Upper lobe of left lung (tissue), 6 donors: ENCODE results near the gene CLEC1A. TPM values are rescaled to one million over a fixed set of nuclear protein-coding genes. Genes with fewer than 3 reads are reported as not detected.

Experiments used
- ATAC-seq, 2 donors: fragments of 200-7000 bp; cut with Tn5 transposase; one replicate each; pipeline ENCODE4 v1.9.1; 2022; ENCODE audit warnings: mild to moderate bottlenecking in 2 of 2, moderate library complexity in 2 of 2; ENCODE audit not compliant: low FRiP score in 2 of 2
- DNase-seq, 2 donors: peaks; one replicate each; pipeline ENCODE4 v3.0.0-alpha.2; 2019 to 2020
- H3K27ac ChIP-seq, 4 donors: fragments of 200-600 bp; sonication (generic); one replicate each; pipeline ENCODE4 v1.5.1; 2016 to 2019
- H3K27me3 ChIP-seq, 4 donors: fragments of 200-600 bp; sonication (generic); one replicate each; pipeline ENCODE4 v1.5.1; 2017 to 2019
- H3K36me3 ChIP-seq, 4 donors: fragments of 200-600 bp; sonication (generic); one replicate each; pipeline ENCODE4 v1.5.1; 2016 to 2019
- H3K4me1 ChIP-seq, 4 donors: fragments of 200-600 bp; sonication (generic); one replicate each; pipeline ENCODE4 v1.5.1; 2018 to 2019
- H3K4me3 ChIP-seq, 4 donors: fragments of 200-600 bp; sonication (generic); one replicate each; pipeline ENCODE4 v1.5.1; 2017 to 2019; ENCODE audit warnings: mild to moderate bottlenecking in 2 of 4, moderate library complexity in 1 of 4
- H3K9me3 ChIP-seq, 4 donors: fragments of 200-600 bp; sonication (generic); one replicate each; pipeline ENCODE4 v1.5.1; 2018 to 2019
- CTCF ChIP-seq, 6 experiments: fragments of 450-650 bp in 4 of 6; fragments of 200-600 bp in 2 of 6; sonication (generic) in 2 of 6; IDR thresholded peaks; one replicate each; pipeline ENCODE4 v1.5.1; 2016 to 2019; ENCODE audit warnings: antibody characterized with exemption in 6 of 6
- EP300 ChIP-seq, 4 donors: sonication (generic); formaldehyde crosslinking; IDR thresholded peaks; one replicate each; pipeline ENCODE4 v1.5.1; 2017; ENCODE audit warnings: antibody characterized with exemption in 4 of 4, control low read depth in 2 of 4
- POLR2A ChIP-seq, 4 donors: fragments of 450-650 bp; IDR thresholded peaks; one replicate each; pipeline ENCODE4 v1.5.1; 2016 to 2017; ENCODE audit warnings: antibody characterized with exemption in 4 of 4, mild to moderate bottlenecking in 2 of 4
- POLR2AphosphoS5 ChIP-seq, 2 donors: sonication (generic); formaldehyde crosslinking; IDR thresholded peaks; one replicate each; pipeline ENCODE4 v1.5.1; 2017; ENCODE audit warnings: antibody characterized with exemption in 2 of 2
- WGBS, 2 donors: methylation state at CpG; one replicate each; pipeline ENCODE4 v1.1.5; 2017 to 2018; 5-methylcytosine and 5-hydroxymethylcytosine counted together
- total RNA-seq, 6 donors: library from RNA; depleted of rRNA in 4 of 6; stranded (reverse); fragments of >200 nt in 4 of 6; gene quantifications; one replicate each; pipeline versions ENCODE4 v1.1.0 to v1.2.1, GENCODE V29; 2016 to 2021
- donor health status: DM: no; HTN: no; CAD: no; lungs with moderate emphysema.
- donor health status: DM: no; HTN: yes; CAD: no; lungs with severe emphysema.

Gene CLEC1A
- total RNA-seq, 6 donors from 2014 or later, result 3.9 to 13.0 (median 6.3) TPM

DNA sequence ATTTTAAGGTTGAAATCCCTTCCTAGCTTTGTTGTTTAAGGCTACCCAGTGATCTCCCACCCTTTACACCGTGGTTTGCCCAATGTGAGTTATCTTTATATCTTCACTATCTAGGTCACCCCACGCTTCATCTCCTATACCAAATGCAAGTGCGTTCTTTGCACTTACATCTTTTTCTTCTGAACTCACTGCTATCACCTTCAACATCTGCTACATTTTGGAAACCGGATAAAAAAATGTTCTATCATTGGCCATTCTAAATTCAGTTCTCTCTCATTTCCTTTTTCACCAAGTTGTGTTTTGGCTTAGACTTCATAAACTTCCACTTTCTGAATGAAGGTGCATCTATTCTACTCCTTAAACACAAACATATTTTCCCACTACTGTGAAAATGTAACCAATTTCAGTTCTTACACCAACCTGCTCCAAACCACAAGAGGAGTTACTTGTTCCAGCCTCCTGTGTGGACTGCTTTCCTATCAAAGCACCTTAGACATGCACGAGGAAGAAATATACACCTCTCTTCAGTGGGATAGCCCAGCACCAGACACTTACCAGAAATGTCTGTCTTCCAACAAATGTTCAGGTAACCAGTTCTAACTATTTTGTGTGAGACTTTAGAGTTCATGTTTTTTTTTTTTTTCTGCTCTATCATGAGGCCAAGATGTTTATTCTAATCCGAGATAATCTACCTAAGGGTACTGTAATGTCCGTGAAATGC lies 46.4 kb downstream of the CLEC1A start:
- Histone ChIP-seq H3K27ac (no peak overlapping the region), H3K4me1 (no peaks in the 10 kb centered on the region), H3K27me3 (no peaks in the 10 kb centered on the region), H3K9me3 (no peaks in the 10 kb centered on the region), H3K4me3 (no peak overlapping the region), H3K36me3 (no peaks in the 10 kb centered on the region)
- 62 to 64% methylated on average over 7 of the region's 7 CpGs for WGBS, 2 donors
- ATAC-seq (no peak), DNase-seq (no peak)
- TF ChIP-seq POLR2A (IDR thresholded peaks at IDR 0.05), result no peak
- no peak for TF ChIP-seq CTCF (IDR thresholded peaks at IDR 0.05)
- no peak for TF ChIP-seq EP300 (IDR thresholded peaks at IDR 0.05)
- TF ChIP-seq POLR2AphosphoS5 (IDR thresholded peaks at IDR 0.05), result no peak

GRCh38 chr12:10048526-10048925 lies 50.3 kb downstream of the CLEC1A start:
- WGBS, 2 donors, result 47 to 70% methylated on average over 3 of the region's 3 CpGs
- Histone ChIP-seq H3K27me3 (no peaks in the 10 kb centered on the region), H3K27ac (no peak overlapping the region), H3K9me3 (no peaks in the 10 kb centered on the region), H3K4me1 (no peaks in the 10 kb centered on the region), H3K36me3 (no peaks in the 10 kb centered on the region), H3K4me3 (no peak overlapping the region)
- TF ChIP-seq CTCF (IDR thresholded peaks at IDR 0.05) (no peak), EP300 (IDR thresholded peaks at IDR 0.05) (no peak), POLR2AphosphoS5 (IDR thresholded peaks at IDR 0.05) (no peak), POLR2A (IDR thresholded peaks at IDR 0.05) (no peak)
- DNase-seq (no peak), ATAC-seq (no peak)

GRCh38 chr12:10042167-10042566 lies 56.6 kb downstream of the CLEC1A start:
- Histone ChIP-seq H3K4me1 (no peaks in the 10 kb centered on the region), H3K36me3 (no peaks in the 10 kb centered on the region), H3K4me3 (no peak overlapping the region), H3K9me3 (no peaks in the 10 kb centered on the region), H3K27me3 (no peaks in the 10 kb centered on the region), H3K27ac (no peak overlapping the region)
- ATAC-seq, result no peak
- no peak for TF ChIP-seq EP300 (IDR thresholded peaks at IDR 0.05)
- DNase-seq, result no peak

DNA sequence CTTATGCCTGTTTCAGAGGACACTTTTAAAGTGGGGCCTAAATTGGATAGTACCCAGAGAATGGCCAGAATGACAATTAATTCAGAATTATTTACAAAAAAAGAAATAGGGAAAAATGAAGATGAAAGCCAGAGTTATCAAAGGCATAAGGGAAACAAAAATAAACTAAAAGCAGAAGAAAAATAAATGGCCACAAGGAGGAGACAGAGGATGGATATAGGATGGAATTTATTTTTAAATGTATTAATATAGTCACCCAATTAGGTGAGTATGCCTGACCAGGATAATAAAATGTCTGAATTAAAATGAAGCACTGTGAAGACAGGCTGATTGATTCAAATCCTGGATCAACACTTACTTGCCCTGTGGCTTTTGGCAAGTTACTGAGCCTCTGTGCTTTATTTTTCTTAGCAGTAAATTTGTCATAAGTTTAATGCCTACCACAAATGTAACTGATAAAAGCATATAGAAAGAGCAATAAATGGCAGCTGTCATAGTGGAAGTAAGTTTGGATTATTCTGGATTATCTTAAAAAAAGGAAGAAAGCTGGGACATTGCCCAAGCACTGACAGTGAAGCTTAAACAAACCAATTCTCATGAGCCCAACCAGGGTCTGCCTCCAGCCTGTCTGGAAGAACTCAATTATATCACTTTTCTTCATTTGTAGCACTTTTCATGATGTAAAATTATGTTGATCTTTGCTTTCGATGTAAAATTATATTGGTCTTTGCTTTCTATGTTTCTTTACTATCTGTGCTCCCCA lies 64.8 kb downstream of the CLEC1A start:
- no peaks in the 10 kb centered on the region for H3K36me3 ChIP-seq
- DNase-seq, result no peak
- no peak overlapping the region for H3K27ac ChIP-seq
- 65 to 87% methylated on average over 1 of the region's 1 CpG for WGBS, 2 donors
- H3K4me1 ChIP-seq, result peaks cover 0 to 14% (median 6%) of the 10 kb centered on the region in 4 donors
- no peak overlapping the region for H3K4me3 ChIP-seq
- no peak for ATAC-seq
- H3K9me3 ChIP-seq, result no peaks in the 10 kb centered on the region
- TF ChIP-seq EP300 (IDR thresholded peaks at IDR 0.05) (no peak), POLR2AphosphoS5 (IDR thresholded peaks at IDR 0.05) (no peak), CTCF (IDR thresholded peaks at IDR 0.05) (peak in 4 of 6 experiments; percentile 46 to 62 (median 50)), POLR2A (IDR thresholded peaks at IDR 0.05) (no peak)
- H3K27me3 ChIP-seq, result no peaks in the 10 kb centered on the region

DNA sequence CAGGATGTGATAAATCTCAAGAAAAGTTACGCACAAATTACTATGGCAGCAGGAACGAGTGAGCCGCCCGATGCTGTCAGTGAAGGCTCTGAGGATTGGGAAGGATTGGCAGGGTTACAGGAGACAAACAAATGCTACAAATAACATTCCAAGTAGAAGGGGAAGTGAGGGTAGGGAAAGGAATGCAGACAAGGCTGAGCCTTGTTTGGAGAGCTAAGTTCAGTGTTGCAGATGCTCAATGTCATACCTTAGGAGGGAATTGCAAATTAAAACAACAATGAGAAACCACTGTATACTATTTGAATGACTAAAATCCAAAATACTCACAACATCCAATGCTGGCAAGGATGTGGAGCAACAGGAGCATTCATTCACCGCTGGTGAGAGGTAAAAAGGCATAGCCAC lies 67.0 kb downstream of the CLEC1A start:
- Histone ChIP-seq H3K4me1 (peaks cover 0 to 14% (median 6%) of the 10 kb centered on the region in 4 donors), H3K27me3 (no peaks in the 10 kb centered on the region), H3K27ac (peak overlapping the region in 1 of 4 donors; percentile 32), H3K4me3 (no peak overlapping the region), H3K9me3 (no peaks in the 10 kb centered on the region), H3K36me3 (no peaks in the 10 kb centered on the region)
- WGBS, 2 donors, result 48 to 51% methylated on average over 5 of the region's 5 CpGs
- no peak for DNase-seq
- ATAC-seq, result no peak
- TF ChIP-seq POLR2A (IDR thresholded peaks at IDR 0.05) (no peak), POLR2AphosphoS5 (IDR thresholded peaks at IDR 0.05) (no peak), CTCF (IDR thresholded peaks at IDR 0.05) (no peak), EP300 (IDR thresholded peaks at IDR 0.05) (no peak)
